ENCODE results near the gene RHEB.

RHEB gene

DNA sequence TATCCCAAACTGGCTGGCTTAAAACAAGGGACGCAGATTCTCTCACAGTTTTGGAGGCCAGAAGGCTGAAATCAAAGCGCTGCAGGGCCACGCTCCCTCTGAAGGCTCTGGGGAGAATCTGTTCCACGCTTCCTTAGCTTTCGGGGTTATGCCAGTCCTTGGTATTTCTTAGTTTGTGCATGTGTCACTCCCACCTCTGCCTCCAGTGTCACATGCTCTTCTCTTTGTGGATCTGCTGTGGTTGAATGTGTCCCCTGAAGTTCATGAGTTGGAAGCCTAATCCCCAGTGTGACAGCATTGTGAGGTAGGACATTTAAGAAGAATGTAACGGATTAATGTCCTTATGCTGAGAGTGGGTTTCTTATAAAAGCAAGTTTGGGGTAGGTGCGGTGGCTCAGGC is 29.4 kb upstream of the RHEB start:
- Histone ChIP-seq H2AFZ (ENCODE audit: low read depth) (no peak overlapping the region), H3K4me1 (ENCODE audit: low read depth, poor library complexity, severe bottlenecking) (no peaks in the 10 kb centered on the region), H3K9ac (no peak overlapping the region), H3K4me3 (IDR thresholded peaks at IDR 0.05; ENCODE audit: insufficient read depth, low read depth, low read length) (no peak overlapping the region), H3K79me2 (ENCODE audit: insufficient read depth, low read depth) (no peaks in the 10 kb centered on the region), H3K27me3 (ENCODE audit: insufficient read depth, low read depth) (no peaks in the 10 kb centered on the region), H3K4me2 (no peak overlapping the region), H3K36me3 (ENCODE audit: insufficient read depth) (no peaks in the 10 kb centered on the region), H3K27ac (no peak overlapping the region), H4K20me1 (ENCODE audit: insufficient read depth) (no peaks in the 10 kb centered on the region)
- no peak for TF ChIP-seq CTCF (conservative IDR thresholded peaks at IDR 0.05; ENCODE audit: low read depth, low read length)

DNA sequence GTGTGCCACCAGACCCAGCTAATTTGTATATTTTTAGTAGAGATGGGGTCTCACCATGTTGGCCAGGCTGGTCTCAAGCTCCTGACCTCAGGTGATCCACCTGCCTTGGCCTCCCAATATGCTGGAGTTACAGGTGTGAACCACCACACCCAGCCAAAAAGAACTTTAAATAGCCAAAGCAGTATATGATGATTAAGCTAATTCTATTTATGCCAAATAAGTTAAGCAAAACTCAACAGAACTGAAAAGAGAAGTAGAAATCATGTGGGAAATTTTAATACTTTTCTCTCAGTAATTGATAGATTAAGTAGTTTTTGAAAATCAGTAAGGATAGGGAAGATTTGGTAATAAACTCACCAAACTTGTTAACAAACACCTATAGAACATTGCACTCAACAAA is 24.5 kb upstream of the RHEB start:
- no peak for TF ChIP-seq CTCF (conservative IDR thresholded peaks at IDR 0.05; ENCODE audit: low read depth, low read length)
- H3K27ac ChIP-seq: no peak overlapping the region
- no peaks in the 10 kb centered on the region for H4K20me1 ChIP-seq (ENCODE audit: insufficient read depth)
- no peaks in the 10 kb centered on the region for H3K4me1 ChIP-seq (ENCODE audit: low read depth, poor library complexity, severe bottlenecking)
- H3K4me2 ChIP-seq: no peak overlapping the region
- H3K36me3 ChIP-seq (ENCODE audit: insufficient read depth): no peaks in the 10 kb centered on the region
- H3K9ac ChIP-seq: no peak overlapping the region
- no peak overlapping the region for H2AFZ ChIP-seq (ENCODE audit: low read depth)
- H3K79me2 ChIP-seq (ENCODE audit: insufficient read depth, low read depth): no peaks in the 10 kb centered on the region
- H3K27me3 ChIP-seq (ENCODE audit: insufficient read depth, low read depth): no peaks in the 10 kb centered on the region
- no peak overlapping the region for H3K4me3 ChIP-seq (IDR thresholded peaks at IDR 0.05; ENCODE audit: insufficient read depth, low read depth, low read length)

DNA sequence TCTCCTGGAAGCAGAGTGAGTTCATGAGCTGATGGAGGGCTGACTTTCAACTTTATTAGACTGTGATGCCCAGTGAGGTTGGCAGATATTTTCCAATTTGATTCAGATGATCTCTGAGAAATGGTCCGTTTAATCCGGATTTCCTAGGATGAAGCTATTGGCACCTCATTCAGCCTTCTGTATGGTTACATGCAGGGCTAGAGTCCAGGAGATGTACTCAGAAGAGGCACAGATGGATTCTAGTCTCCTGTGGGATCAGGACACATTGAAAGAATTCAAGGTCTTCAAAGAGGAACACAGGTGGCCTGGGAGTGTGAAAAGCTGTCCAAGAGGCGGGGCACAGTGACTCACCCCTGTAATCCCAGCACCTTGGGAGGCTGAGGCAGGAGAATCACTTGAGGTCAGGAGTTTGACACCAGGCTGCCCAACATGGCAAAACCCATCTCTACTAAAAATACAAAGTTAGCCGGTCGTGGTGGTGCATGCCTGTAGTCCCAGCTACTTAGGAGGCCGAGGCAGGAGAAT is 23.0 kb upstream of the RHEB start:
- Histone ChIP-seq H3K4me2 (no peak overlapping the region), H3K79me2 (ENCODE audit: insufficient read depth, low read depth) (no peaks in the 10 kb centered on the region), H3K27ac (no peak overlapping the region), H3K27me3 (ENCODE audit: insufficient read depth, low read depth) (no peaks in the 10 kb centered on the region), H3K4me1 (ENCODE audit: low read depth, poor library complexity, severe bottlenecking) (no peaks in the 10 kb centered on the region), H2AFZ (ENCODE audit: low read depth) (no peak overlapping the region), H3K4me3 (IDR thresholded peaks at IDR 0.05; ENCODE audit: insufficient read depth, low read depth, low read length) (no peak overlapping the region), H3K9ac (no peak overlapping the region), H3K36me3 (ENCODE audit: insufficient read depth) (no peaks in the 10 kb centered on the region), H4K20me1 (ENCODE audit: insufficient read depth) (no peaks in the 10 kb centered on the region)
- no peak for TF ChIP-seq CTCF (conservative IDR thresholded peaks at IDR 0.05; ENCODE audit: low read depth, low read length)

DNA sequence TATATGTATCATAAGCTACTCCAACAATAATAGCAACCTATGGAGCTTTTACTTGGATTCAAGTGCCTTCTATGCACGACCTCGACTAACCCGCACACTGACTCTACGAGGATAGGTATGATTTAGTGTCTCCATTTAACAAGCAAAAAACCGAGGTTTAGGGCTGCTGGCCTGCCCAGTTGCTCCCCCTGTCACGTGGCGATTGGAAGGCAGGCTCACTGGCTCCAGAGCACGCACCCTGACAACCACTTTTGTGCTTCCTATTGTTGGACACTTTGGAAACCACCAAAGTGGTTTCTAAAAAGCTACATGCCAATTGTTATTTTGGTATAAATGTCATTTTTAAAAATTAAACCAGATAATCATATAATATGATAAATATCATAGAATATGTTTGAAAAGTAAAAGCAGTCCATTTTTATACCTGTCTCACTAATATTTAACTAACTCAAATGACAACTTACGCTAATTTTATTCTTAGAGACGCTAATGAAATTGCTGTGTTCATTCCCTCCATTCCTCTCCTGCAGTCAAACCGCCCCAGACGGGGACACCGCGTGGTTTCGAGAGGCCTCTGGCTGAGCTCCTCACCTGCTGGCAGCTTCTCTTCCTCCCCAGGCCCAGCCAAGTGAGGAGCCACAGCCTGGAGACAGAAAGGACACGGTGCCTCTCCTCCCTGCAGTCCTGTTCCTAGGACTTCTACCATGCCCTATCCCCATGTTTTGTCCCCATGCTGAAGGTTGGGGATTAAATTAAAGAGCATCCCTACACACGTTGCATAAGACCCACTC is 22.2 kb upstream of the RHEB start:
- Histone ChIP-seq H3K4me1 (ENCODE audit: low read depth, poor library complexity, severe bottlenecking) (no peaks in the 10 kb centered on the region), H3K79me2 (ENCODE audit: insufficient read depth, low read depth) (no peaks in the 10 kb centered on the region), H3K27ac (no peak overlapping the region), H3K4me2 (no peak overlapping the region), H3K27me3 (ENCODE audit: insufficient read depth, low read depth) (no peaks in the 10 kb centered on the region), H4K20me1 (ENCODE audit: insufficient read depth) (no peaks in the 10 kb centered on the region), H3K9ac (no peak overlapping the region), H2AFZ (ENCODE audit: low read depth) (no peak overlapping the region), H3K4me3 (IDR thresholded peaks at IDR 0.05; ENCODE audit: insufficient read depth, low read depth, low read length) (no peak overlapping the region), H3K36me3 (ENCODE audit: insufficient read depth) (no peaks in the 10 kb centered on the region)
- no peak for TF ChIP-seq CTCF (conservative IDR thresholded peaks at IDR 0.05; ENCODE audit: low read depth, low read length)
